ENCODE results near the gene TMEM219.
"Not testable (repeated sequence)": the region's sequence is repeated elsewhere in the genome, so short reads cannot be mapped to it uniquely, and the experiment has no call there.

TMEM219 gene

GRCh38 chr16:30007378-30007895 lies 45.6 kb downstream of the TMEM219 start:
- H3K4me3 ChIP-seq (ENCODE audit: control insufficient read depth, low read depth, low read length), result no peak overlapping the region
- TF ChIP-seq, protein P1, sequence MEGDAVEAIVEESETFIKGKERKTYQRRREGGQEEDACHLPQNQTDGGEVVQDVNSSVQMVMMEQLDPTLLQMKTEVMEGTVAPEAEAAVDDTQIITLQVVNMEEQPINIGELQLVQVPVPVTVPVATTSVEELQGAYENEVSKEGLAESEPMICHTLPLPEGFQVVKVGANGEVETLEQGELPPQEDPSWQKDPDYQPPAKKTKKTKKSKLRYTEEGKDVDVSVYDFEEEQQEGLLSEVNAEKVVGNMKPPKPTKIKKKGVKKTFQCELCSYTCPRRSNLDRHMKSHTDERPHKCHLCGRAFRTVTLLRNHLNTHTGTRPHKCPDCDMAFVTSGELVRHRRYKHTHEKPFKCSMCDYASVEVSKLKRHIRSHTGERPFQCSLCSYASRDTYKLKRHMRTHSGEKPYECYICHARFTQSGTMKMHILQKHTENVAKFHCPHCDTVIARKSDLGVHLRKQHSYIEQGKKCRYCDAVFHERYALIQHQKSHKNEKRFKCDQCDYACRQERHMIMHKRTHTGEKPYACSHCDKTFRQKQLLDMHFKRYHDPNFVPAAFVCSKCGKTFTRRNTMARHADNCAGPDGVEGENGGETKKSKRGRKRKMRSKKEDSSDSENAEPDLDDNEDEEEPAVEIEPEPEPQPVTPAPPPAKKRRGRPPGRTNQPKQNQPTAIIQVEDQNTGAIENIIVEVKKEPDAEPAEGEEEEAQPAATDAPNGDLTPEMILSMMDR (IDR thresholded peaks at IDR 0.05; ENCODE audit: control insufficient read depth, insufficient read depth, low read depth, low read length, missing control alignments), result no peak
- no peak for DNase-seq (ENCODE audit: low read depth)

DNA sequence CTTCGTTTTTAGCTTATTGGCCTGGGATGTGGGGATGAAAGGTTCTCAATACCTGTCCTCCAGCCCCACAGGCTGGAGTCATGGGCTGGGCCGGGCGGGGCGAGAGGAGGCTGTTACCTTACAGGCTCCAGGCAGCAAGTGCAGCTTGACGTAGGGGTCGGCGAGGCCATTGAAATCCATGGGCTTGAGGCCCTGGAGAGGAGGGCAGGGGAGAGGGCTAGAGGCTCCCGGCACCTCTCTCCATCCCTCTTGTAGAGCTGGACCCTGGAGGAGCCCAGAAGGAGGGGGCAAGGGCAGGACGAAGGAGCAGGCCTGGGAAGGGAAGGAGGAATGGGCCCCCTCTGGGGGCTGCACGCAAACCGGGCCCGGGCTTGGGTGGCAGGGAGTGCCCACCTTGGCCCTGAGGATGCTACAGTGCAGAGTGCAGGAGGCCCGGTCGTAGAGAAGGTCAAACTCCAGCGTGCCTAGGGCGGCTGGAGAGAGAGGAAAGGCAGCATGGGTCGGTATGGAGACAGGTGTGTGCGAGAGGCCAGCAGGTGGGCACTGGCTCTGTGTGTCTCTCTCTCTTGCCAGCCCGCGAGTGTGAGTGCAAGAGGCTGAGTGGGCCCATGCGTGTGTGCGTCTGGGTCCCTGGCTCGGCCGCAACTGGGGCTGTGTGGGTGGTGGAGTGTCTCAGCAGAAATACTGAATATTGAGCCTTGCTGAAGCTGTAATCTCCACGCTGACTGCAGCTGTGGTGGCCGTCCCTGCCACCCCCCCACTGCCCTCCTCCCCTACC lies 47.4 kb downstream of the TMEM219 start:
- DNase-seq (ENCODE audit: low read depth), result no peak
- TF ChIP-seq, protein P1 (IDR thresholded peaks at IDR 0.05; ENCODE audit: control insufficient read depth, insufficient read depth, low read depth, low read length, missing control alignments), result no peak
- no peak overlapping the region for H3K4me3 ChIP-seq (ENCODE audit: control insufficient read depth, low read depth, low read length)

DNA sequence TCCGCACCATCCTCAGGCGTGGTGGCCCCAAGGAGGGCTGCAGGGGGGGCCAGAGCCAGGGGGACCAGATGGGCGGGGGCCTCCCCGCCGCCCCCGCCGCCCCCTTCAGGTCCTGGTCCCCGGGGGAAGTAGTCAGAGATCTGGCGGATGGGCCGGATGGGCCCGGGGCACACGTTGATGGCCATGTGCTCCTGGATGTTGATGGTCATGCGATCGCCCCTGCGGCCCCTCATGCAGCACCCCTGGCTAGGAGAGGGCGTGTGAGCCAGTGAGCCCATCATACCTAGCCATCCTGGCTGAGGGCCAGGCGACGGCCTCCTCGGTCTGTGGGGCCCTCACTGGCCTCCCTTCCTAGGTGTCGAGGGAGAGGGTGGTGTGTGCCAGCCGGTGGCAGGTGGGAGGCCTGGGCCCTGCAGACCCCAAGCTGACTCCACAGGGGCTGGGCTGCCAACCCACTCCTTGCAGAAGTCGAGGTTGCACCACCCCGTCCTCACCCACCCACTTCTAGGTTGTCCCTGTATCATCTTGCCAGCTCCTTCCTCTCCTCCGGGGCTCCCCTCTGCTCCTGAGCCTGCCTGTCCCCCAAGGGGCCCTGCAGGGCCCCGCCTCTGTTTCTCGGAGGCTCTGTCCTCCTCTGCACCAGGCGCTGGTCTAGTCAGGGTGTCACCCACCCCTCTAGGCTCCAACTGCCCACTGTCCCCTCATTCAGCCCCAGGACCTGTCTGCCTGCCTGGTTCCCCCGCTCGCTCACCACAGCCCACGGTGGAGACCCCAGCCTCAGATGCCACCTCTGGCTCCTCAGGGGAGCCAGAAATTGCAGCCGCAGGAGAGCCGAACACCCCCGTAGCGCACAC lies 48.3 kb downstream of the TMEM219 start:
- TF ChIP-seq, protein P1 (IDR thresholded peaks at IDR 0.05; ENCODE audit: control insufficient read depth, insufficient read depth, low read depth, low read length, missing control alignments), result no peak
- no peak for DNase-seq (ENCODE audit: low read depth)
- peak overlapping the region; percentile 14 for H3K4me3 ChIP-seq (ENCODE audit: control insufficient read depth, low read depth, low read length)

DNA sequence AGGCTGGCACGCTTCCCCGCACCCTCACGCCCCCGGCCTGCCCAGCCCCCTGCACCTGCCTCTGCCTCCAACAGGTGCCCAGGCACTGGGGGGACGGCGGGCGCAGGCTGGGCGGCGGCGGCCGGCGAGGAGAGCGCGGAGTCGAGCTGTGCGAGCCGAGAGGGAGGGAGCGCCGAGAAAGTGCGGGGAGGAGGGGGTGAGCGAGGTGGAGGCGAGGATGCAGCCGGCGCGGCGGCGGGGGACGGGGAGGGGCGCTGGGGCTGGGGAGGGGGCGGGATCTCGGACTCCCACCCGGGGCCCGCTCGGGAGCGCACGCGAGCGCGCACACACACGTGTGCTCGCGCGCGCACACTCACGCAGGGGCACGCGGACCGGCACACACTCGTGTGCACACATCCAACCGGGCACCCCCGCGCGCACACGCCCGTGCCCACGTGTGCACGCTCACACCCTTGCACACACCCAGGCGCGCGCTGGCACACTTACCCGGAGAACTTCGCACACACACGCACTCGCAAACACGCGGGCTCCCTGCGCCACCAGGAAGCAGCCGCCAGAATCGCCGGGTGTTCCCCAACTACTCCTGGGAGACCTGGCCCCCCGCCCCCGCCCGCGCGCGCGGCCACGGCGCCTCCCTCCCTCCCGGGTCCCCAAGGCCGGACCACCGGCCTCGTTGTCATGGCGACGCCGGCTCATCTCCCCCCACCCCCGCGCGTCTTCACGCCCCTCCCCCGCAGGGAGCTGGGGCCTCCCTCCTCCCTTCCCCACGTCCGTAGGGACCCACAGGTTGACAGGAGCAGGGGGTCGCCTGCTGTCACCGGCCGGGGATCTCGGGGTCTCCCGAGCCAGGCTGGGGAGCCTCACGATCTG lies 49.2 kb downstream of the TMEM219 start, which contains the start of gene DOC2A:
Gene DOC2A (minus strand): TSS at position 184 of the 870 bp plus-strand sequence. CDS start 805 bp downstream, outside the sequence.
- DNase-seq (ENCODE audit: low read depth), result no peak
- peak within 1 kb of the TSS; percentile 38 for H3K4me3 ChIP-seq (ENCODE audit: control insufficient read depth, low read depth, low read length)
- TF ChIP-seq, protein P1 (IDR thresholded peaks at IDR 0.05; ENCODE audit: control insufficient read depth, insufficient read depth, low read depth, low read length, missing control alignments), result no peak

DNA sequence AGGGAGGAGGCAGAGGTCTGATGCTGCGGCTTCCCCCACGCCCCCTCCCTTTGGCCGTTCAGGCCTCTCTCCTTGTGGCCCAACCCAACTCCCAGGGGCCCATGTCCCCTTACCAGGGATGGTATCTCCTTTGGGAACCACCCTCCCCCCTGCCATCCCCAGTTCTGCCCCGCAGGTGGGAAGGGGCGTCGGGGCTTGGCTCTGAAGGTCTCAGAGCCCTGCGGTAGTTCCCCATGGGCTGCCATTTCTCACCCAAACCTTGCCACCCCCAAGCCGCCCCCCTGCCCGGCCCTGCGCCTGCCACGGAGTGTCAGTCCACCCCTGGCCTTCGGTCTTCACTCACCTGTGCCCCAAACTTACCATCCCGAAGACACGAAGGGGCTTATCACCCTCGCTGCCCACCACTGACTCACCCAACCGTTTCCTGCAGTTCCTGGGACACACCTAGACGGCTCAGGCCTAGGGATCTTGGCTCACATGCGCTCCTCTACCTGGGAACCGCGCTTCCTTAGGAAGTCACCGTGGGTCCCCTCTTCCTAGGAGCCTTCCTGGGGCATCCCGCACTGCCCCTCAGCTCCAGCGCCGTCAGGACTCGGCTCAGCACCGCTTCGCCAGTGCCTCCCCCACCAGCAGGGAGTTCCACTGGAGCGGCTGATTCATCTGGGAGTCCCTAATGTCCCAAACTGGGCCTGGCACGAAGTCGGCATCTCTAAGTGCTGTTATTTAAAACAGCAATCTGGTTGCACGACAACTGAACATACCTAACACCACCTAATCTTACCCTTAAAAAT lies 50.0 kb downstream of the TMEM219 start:
- TF ChIP-seq, protein P1 (IDR thresholded peaks at IDR 0.05; ENCODE audit: control insufficient read depth, insufficient read depth, low read depth, low read length, missing control alignments), result no peak
- no peak for DNase-seq (ENCODE audit: low read depth)
- no peak overlapping the region; the same call in 1 of the 2 replicates for H3K4me3 ChIP-seq (ENCODE audit: control insufficient read depth, low read depth, low read length)

DNA sequence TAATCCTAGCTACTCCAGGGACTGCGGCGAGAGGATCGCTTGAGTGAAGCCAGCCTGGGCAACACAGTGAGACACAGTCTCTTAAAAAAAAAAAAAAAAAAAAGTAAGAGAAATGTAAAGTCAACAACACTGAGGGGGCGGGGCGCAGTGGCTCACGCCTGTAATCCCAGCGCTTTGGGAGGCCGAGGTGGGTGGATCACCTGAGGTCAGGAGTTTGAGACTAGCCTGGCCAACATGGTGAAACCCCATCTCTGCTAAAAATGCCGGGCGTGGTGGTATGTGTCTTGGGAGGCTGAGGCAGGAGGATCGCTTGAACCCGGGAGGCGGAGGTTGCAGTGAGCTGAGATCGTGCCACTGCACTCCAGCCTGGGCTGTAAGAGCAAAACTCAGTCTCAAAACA lies 50.7 kb downstream of the TMEM219 start:
- DNase-seq (ENCODE audit: low read depth); H3K4me3 ChIP-seq (ENCODE audit: control insufficient read depth, low read depth, low read length): not testable (repeated sequence)

- H3K4me3 ChIP-seq (ENCODE audit: control insufficient read depth, low read depth, low read length); DNase-seq (ENCODE audit: low read depth): not testable (repeated sequence)
These were observed 53.6 kb downstream of the TMEM219 start for GRCh38 chr16:30015450-30015849.
